Vagina (tissue), 2 donors: ENCODE data around the gene NAT10. TPM values are rescaled to one million over a fixed set of nuclear protein-coding genes. Genes with fewer than 3 reads are reported as not detected.

Source experiments
- DNase-seq, 2 donors: peaks; one replicate each; pipeline ENCODE4 v3.0.0-alpha.2; 2017; ENCODE audit errors: extremely low spot score in 2 of 2
- H3K27ac ChIP-seq: fragments of 200-600 bp; sonication (generic); one replicate; pipeline ENCODE4 v1.5.1; 2019
- H3K27me3 ChIP-seq: fragments of 200-600 bp; sonication (generic); one replicate; pipeline ENCODE4 v1.5.1; 2019
- H3K36me3 ChIP-seq, 2 donors: fragments of 200-600 bp; sonication (generic); one replicate each; pipeline ENCODE4 v1.5.1; 2017 to 2019
- H3K4me1 ChIP-seq: fragments of 200-600 bp; sonication (generic); one replicate; pipeline ENCODE4 v1.5.1; 2019
- H3K4me3 ChIP-seq, 2 donors: fragments of 200-600 bp; sonication (generic); 1 replicate in 1 of 2; 2 replicates in 1 of 2; pipeline ENCODE4 v1.5.1; 2016 to 2019
- H3K9me3 ChIP-seq: fragments of 200-600 bp; sonication (generic); one replicate; pipeline ENCODE4 v1.5.1; 2019
- POLR2A ChIP-seq, 2 donors: fragments of 450-650 bp; IDR thresholded peaks; one replicate each; pipeline ENCODE4 v1.6.1; 2017; ENCODE audit warnings: antibody characterized with exemption in 2 of 2, mild to moderate bottlenecking in 2 of 2, moderate library complexity in 2 of 2
- POLR2AphosphoS5 ChIP-seq, 2 donors: sonication (generic); formaldehyde crosslinking; IDR thresholded peaks; one replicate each; pipeline ENCODE4 v1.9.0; 2017; ENCODE audit warnings: antibody characterized with exemption in 2 of 2, mild to moderate bottlenecking in 2 of 2, low read depth in 1 of 2; ENCODE audit not compliant: insufficient read depth in 1 of 2
- intact Hi-C: fragments of 100-400 bp; cut with DNase I; formaldehyde crosslinking; loops from one replicate; pipeline ENCODE4 v1.15.1; 2023
- total RNA-seq: library from RNA; depleted of rRNA; stranded (reverse); fragments of >200 nt; gene quantifications from one replicate; pipeline ENCODE4 v1.2.3, GENCODE V29; 2016
- TF ChIP-seq, protein P1 (sequence below), 3 experiments: fragments of 450-650 bp in 2 of 3; fragments of 200-600 bp in 1 of 3; sonication (generic) in 1 of 3; IDR thresholded peaks; one replicate each; pipeline ENCODE4 v1.5.1; 2017 to 2019; ENCODE audit warnings: antibody characterized with exemption in 3 of 3, mild to moderate bottlenecking in 2 of 3, moderate library complexity in 2 of 3

Gene NAT10
- total RNA-seq, 1 donor from 2014 or later: 24.8 TPM

DNA sequence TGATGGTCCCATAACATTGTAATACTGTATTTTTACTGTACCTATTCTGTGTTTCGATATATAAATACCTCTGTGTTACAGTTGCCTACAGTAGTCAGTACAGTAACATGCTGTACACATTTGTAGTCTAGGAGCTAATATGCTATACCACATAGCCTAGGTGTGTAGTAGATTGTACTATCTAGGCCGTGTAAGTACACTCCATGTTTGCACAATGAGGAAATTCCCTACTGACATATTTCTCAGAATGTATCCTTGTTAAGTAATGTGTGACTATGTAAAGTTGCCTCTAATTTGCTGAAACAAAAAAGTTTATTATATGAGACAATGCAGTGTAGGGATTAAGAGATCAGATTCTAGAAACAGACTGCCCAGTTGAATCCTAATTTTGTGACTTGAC lies 32.6 kb upstream of the NAT10 start:
- Histone ChIP-seq H3K9me3 (no peaks in the 10 kb centered on the region), H3K4me1 (peaks cover 37% of the 10 kb centered on the region), H3K27me3 (no peaks in the 10 kb centered on the region), H3K36me3 (peaks cover 0 to 38% of the 10 kb centered on the region in 2 donors), H3K4me3 (no peak overlapping the region), H3K27ac (no peak overlapping the region)
- TF ChIP-seq POLR2A (IDR thresholded peaks at IDR 0.05) (no peak), POLR2AphosphoS5 (IDR thresholded peaks at IDR 0.05; ENCODE audit: insufficient read depth in 1 of 2, low read depth in 1 of 2) (no peak)
- TF ChIP-seq, protein P1, sequence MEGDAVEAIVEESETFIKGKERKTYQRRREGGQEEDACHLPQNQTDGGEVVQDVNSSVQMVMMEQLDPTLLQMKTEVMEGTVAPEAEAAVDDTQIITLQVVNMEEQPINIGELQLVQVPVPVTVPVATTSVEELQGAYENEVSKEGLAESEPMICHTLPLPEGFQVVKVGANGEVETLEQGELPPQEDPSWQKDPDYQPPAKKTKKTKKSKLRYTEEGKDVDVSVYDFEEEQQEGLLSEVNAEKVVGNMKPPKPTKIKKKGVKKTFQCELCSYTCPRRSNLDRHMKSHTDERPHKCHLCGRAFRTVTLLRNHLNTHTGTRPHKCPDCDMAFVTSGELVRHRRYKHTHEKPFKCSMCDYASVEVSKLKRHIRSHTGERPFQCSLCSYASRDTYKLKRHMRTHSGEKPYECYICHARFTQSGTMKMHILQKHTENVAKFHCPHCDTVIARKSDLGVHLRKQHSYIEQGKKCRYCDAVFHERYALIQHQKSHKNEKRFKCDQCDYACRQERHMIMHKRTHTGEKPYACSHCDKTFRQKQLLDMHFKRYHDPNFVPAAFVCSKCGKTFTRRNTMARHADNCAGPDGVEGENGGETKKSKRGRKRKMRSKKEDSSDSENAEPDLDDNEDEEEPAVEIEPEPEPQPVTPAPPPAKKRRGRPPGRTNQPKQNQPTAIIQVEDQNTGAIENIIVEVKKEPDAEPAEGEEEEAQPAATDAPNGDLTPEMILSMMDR (IDR thresholded peaks at IDR 0.05): no peak
- intact Hi-C loops: no loop called here
- no peak for DNase-seq

DNA sequence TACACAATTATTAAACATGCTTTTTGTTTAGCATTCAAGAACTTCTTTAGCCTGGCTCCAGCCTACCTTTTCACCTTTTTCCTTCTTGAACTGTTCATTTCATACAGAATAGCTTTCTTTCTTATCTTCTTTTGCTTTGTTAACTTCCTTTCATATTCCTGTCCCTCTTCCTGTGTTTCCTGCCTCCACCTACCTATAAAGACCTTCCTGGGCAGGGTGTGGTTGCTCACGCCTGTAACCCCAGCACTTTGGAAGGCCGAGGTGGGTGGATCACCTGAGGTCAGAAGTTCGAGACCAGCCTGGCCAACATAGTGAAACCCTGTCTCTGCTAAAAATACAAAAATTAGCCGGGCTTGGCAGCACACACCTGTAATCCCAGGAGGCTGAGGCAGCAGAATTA lies 31.0 kb upstream of the NAT10 start:
- TF ChIP-seq POLR2AphosphoS5 (IDR thresholded peaks at IDR 0.05; ENCODE audit: insufficient read depth in 1 of 2, low read depth in 1 of 2) (no peak), POLR2A (IDR thresholded peaks at IDR 0.05) (no peak)
- TF ChIP-seq, protein P1 (IDR thresholded peaks at IDR 0.05): no peak
- Histone ChIP-seq H3K27ac (no peak overlapping the region), H3K4me1 (peaks cover 22% of the 10 kb centered on the region), H3K9me3 (no peaks in the 10 kb centered on the region), H3K27me3 (no peaks in the 10 kb centered on the region), H3K36me3 (peaks cover 0 to 50% of the 10 kb centered on the region in 2 donors), H3K4me3 (no peak overlapping the region)
- intact Hi-C loops: no loop called here
- no peak for DNase-seq

DNA sequence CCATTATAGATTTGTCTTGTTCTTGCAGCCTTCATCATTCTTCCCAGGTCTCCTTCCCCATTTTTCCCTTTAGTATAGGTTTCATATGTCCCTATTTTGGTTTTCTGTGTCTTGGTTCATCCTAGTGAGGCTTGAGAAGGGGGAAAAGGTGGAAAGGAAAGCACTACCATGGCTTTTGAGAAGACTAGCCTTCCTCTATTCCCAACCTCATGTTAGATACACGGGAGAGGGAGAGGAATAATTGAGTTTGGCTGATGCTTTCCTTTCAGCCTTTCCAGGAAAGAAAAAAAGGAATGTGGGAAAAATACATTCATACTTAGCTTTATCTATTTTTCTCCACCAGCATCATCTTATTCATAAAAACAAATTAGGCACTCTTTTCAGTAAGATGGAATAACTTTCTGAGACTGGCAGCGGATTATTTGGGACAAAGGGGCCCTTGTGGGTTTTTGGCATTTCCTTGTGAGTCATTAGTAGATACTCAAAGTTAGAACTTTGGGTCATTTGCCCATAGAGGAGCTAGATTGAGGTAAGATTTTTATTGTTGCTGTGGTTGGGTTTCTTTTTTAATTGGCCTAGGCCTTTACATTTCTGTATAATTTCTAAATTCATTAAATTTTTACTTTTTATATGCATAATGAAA lies 30.1 kb upstream of the NAT10 start:
- TF ChIP-seq POLR2A (IDR thresholded peaks at IDR 0.05): no peak
- TF ChIP-seq POLR2AphosphoS5 (IDR thresholded peaks at IDR 0.05; ENCODE audit: insufficient read depth in 1 of 2, low read depth in 1 of 2): no peak
- TF ChIP-seq, protein P1 (IDR thresholded peaks at IDR 0.05): no peak
- no peaks in the 10 kb centered on the region for H3K27me3 ChIP-seq

DNA sequence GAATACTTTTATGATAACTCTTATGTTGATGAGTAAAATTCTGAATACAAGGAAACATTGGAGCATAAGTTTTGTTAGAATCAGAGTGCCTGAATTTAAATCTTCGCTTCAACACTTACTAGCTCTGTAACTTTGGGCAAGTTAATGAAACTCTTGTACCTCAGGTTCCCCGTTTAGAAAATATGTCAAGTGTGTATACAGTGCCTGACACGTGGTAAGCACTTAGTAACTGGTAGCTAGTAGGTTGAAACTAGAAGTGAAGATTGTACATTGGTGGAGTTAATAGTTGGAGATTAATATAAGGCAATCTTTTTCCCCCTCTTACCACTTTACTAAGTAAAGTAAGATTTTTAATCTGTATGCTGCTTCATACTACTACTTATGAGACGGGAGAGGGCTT lies 24.8 kb upstream of the NAT10 start:
- Histone ChIP-seq H3K27me3 (no peaks in the 10 kb centered on the region), H3K27ac (no peak overlapping the region), H3K9me3 (no peaks in the 10 kb centered on the region), H3K4me1 (no peaks in the 10 kb centered on the region), H3K36me3 (peaks cover 0 to 79% of the 10 kb centered on the region in 2 donors), H3K4me3 (no peak overlapping the region)
- DNase-seq: no peak
- intact Hi-C loops: no loop called here
- TF ChIP-seq, protein P1 (IDR thresholded peaks at IDR 0.05): no peak
- no peak for TF ChIP-seq POLR2A (IDR thresholded peaks at IDR 0.05)
- no peak for TF ChIP-seq POLR2AphosphoS5 (IDR thresholded peaks at IDR 0.05; ENCODE audit: insufficient read depth in 1 of 2, low read depth in 1 of 2)

More for the DNA sequence above, 30.1 kb upstream of the NAT10 start:
- Histone ChIP-seq H3K4me3 (no peak overlapping the region), H3K9me3 (no peaks in the 10 kb centered on the region), H3K27ac (no peak overlapping the region), H3K36me3 (peaks cover 0 to 59% of the 10 kb centered on the region in 2 donors), H3K4me1 (peaks cover 18% of the 10 kb centered on the region)
- DNase-seq: no peak
- intact Hi-C loops: no loop called here

DNA sequence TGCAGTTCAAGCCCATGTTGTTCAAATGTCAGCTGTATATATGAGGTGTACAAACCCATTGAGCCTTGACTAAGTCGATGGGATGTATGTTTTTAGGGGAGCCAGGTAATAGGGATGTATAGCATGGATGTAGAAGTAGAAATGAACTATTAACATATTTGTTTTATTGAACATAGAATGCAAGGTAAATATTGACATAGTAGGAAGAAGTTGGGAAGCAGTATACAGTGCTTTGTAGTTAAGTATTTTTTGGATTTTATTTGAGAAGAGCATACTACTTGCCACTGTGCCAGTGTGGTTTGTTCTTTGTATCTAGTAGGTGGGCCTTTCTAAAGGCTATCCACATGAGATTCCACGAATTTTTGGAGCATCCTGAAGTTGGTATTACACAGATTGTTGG lies 20.8 kb upstream of the NAT10 start:
- H3K36me3 ChIP-seq: peaks cover 0 to 89% of the 10 kb centered on the region in 2 donors
- H3K4me3 ChIP-seq: no peak overlapping the region
- intact Hi-C loops: no loop called here

More for the DNA sequence above, 20.8 kb upstream of the NAT10 start:
- Histone ChIP-seq H3K4me1 (no peaks in the 10 kb centered on the region), H3K27ac (no peak overlapping the region), H3K9me3 (no peaks in the 10 kb centered on the region), H3K27me3 (no peaks in the 10 kb centered on the region)
- DNase-seq: no peak
- TF ChIP-seq, protein P1 (IDR thresholded peaks at IDR 0.05): no peak
- TF ChIP-seq POLR2AphosphoS5 (IDR thresholded peaks at IDR 0.05; ENCODE audit: insufficient read depth in 1 of 2, low read depth in 1 of 2) (no peak), POLR2A (IDR thresholded peaks at IDR 0.05) (no peak)
